Mesendoderm (in vitro differentiated cells): Measurements from ENCODE around the gene RAC2.

Experiments used
- DNase-seq: peaks from one replicate; pipeline ENCODE4 v3.0.0; 2013
- H2AK5ac ChIP-seq: 2 replicates; pipeline ENCODE4 v1.6.1; 2013; ENCODE audit warnings: low read length, inconsistent platforms
- H2BK120ac ChIP-seq: 2 replicates; pipeline ENCODE4 v1.6.1; 2013; ENCODE audit warnings: low read depth, mild to moderate bottlenecking, low read length, moderate library complexity, mixed read lengths
- H2BK15ac ChIP-seq: replicated peaks from 2 replicates; pipeline ENCODE4 v1.6.1; 2013; ENCODE audit warnings: low read depth, mild to moderate bottlenecking, moderate library complexity
- H2BK5ac ChIP-seq: 2 replicates; pipeline ENCODE4 v1.6.1; 2013; ENCODE audit warnings: low read length, inconsistent platforms
- H3K18ac ChIP-seq: 2 replicates; pipeline ENCODE4 v1.6.1; 2013; ENCODE audit warnings: mild to moderate bottlenecking, low read length, mixed read lengths
- H3K23ac ChIP-seq: one replicate; pipeline ENCODE4 v1.6.1; 2013; ENCODE audit warnings: low read length
- H3K27ac ChIP-seq: 2 replicates; pipeline ENCODE4 v1.5.1; 2013; ENCODE audit warnings: low read depth, mild to moderate bottlenecking, inconsistent platforms, low read length, moderate library complexity
- H3K27me3 ChIP-seq: 2 replicates; pipeline ENCODE4 v1.6.1; 2013; ENCODE audit warnings: low read length, control low read depth, mild to moderate bottlenecking, inconsistent platforms; ENCODE audit not compliant: insufficient read depth, poor library complexity
- H3K36me3 ChIP-seq: 2 replicates; pipeline ENCODE4 v1.6.1; 2013; ENCODE audit warnings: low read length, inconsistent platforms; ENCODE audit not compliant: control insufficient read depth, insufficient read depth
- H3K4ac ChIP-seq: one replicate; pipeline ENCODE4 v1.6.1; 2013; ENCODE audit warnings: low read depth, mild to moderate bottlenecking, low read length, moderate library complexity
- H3K4me1 ChIP-seq: 2 replicates; pipeline ENCODE4 v1.6.1; 2013; ENCODE audit warnings: low read depth, low read length, inconsistent platforms; ENCODE audit not compliant: control insufficient read depth
- H3K4me2 ChIP-seq: 2 replicates; pipeline ENCODE4 v1.6.1; 2013; ENCODE audit warnings: low read length
- H3K4me3 ChIP-seq: 2 replicates; pipeline ENCODE4 v1.5.1; 2013; ENCODE audit warnings: mild to moderate bottlenecking, low read length
- H3K56ac ChIP-seq: one replicate; pipeline ENCODE4 v1.6.1; 2013; ENCODE audit warnings: low read length
- H3K79me1 ChIP-seq: 2 replicates; pipeline ENCODE4 v1.6.1; 2013; ENCODE audit warnings: low read length, inconsistent platforms
- H3K79me2 ChIP-seq: 2 replicates; pipeline ENCODE4 v1.6.1; 2013; ENCODE audit warnings: mild to moderate bottlenecking, low read length; ENCODE audit not compliant: control insufficient read depth, insufficient read depth
- H3K9ac ChIP-seq: 2 replicates; pipeline ENCODE4 v1.6.1; 2013; ENCODE audit warnings: low read length, inconsistent platforms
- H4K5ac ChIP-seq: one replicate; pipeline ENCODE4 v1.6.1; 2013; ENCODE audit warnings: low read length
- H4K8ac ChIP-seq: one replicate; pipeline ENCODE4 v1.6.1; 2013; ENCODE audit warnings: low read depth, mild to moderate bottlenecking, control low read depth, low read length, moderate library complexity
- WGBS: extraction: QIAGEN DNeasy Blood & Tissue Kit; methylation state at CpG from one replicate; pipeline ENCODE4 v1.1.7; 2013; ENCODE audit warnings: low lambda C conversion rate, missing lambda C conversion rate; ENCODE audit not compliant: insufficient coverage; ENCODE audit errors: extremely low coverage; 5-methylcytosine and 5-hydroxymethylcytosine counted together

Gene RAC2

DNA sequence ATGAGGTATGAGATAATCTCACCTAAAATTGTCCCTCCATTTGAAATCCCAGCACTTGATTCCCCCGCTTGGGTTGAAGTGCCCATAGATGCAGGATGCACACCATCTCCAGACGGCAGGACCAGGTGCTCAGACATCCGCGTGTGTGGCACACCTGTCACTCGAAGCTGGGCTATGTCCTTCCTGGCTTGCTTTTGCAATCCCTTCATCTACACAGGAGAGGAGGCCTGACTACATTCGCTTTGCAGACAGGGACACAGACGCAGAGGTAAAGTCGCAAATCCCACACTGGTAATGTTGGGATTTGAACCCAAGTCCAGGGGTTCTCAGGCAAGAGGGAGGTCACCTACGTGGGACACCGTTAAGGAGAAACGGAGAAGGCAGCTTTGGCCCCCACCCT is 31.1 kb upstream of the RAC2 start:
- no CpG with 5 or more reads among the region's 11 CpGs for WGBS
- no peak overlapping the region for H2BK5ac ChIP-seq
- no peak overlapping the region for H3K4me3 ChIP-seq
- no peak overlapping the region for H4K5ac ChIP-seq
- no peaks in the 10 kb centered on the region for H3K4me1 ChIP-seq
- no peak overlapping the region for H3K4me2 ChIP-seq
- no peak overlapping the region for H3K4ac ChIP-seq
- H3K27ac ChIP-seq, result no peak overlapping the region
- no peak overlapping the region for H3K9ac ChIP-seq
- no peaks in the 10 kb centered on the region for H3K79me1 ChIP-seq
- H4K8ac ChIP-seq, result no peak overlapping the region
- no peak overlapping the region for H3K56ac ChIP-seq
- H3K18ac ChIP-seq, result no peak overlapping the region
- H2AK5ac ChIP-seq, result no peak overlapping the region
- no peaks in the 10 kb centered on the region for H3K36me3 ChIP-seq
- H2BK120ac ChIP-seq, result no peak overlapping the region
- no peaks in the 10 kb centered on the region for H3K27me3 ChIP-seq
- no peak overlapping the region for H2BK15ac ChIP-seq
- no peaks in the 10 kb centered on the region for H3K79me2 ChIP-seq
- H3K23ac ChIP-seq, result no peak overlapping the region
- DNase-seq, result no peak

DNA sequence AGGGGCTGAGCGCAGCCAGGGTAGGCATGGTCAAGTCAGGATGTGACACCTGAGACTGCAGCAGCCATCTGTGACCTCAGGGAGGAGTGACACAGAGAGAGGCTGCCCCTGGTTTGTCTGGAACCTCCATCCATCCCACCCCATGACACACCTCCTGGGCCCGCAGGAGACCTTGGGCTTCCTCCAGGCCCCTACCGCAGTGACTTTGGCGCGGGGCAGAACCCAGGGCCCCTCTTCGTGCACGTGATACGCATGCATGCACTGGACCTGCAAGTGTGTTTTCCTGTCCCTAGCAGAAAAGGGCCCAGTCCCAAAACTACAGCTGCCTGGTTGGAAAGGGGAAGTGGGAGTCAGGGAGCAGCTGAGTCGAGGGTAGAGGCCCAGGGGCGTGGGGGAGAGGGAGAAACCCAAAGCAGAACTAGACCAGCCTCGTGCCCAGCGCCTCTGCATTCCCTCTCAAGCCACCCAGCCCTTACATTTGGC is 30.4 kb upstream of the RAC2 start:
- Histone ChIP-seq H3K18ac (no peak overlapping the region), H2BK15ac (no peak overlapping the region), H4K5ac (no peak overlapping the region), H3K9ac (no peak overlapping the region), H3K79me1 (no peaks in the 10 kb centered on the region), H3K23ac (no peak overlapping the region), H3K79me2 (no peaks in the 10 kb centered on the region), H3K36me3 (no peaks in the 10 kb centered on the region), H4K8ac (no peak overlapping the region), H3K4ac (no peak overlapping the region), H2AK5ac (no peak overlapping the region), H3K27me3 (no peaks in the 10 kb centered on the region), H2BK5ac (no peak overlapping the region), H3K56ac (no peak overlapping the region), H3K4me3 (no peak overlapping the region), H3K4me1 (no peaks in the 10 kb centered on the region), H2BK120ac (no peak overlapping the region), H3K27ac (no peak overlapping the region), H3K4me2 (no peak overlapping the region)
- DNase-seq, result no peak
- no CpG with 5 or more reads among the region's 12 CpGs for WGBS

DNA sequence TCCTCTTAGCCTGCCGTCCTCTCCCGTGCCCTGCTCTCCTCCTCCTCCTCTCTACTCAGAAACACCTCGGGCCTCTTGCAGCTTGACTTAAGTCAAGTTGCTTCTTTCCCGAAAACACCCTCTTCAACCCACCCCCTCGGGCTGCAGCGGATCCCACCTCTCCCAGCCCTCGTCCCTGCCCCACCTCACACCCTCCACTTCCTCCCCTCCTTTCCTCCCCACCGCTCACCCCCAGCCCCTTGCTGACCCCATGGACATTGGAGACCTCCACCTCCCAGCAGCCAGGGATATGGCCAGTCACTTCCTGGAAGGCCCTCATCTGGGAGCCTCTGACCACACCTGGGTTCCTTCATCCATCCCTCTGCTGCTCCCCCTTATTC is 29.8 kb upstream of the RAC2 start:
- Histone ChIP-seq H3K36me3 (no peaks in the 10 kb centered on the region), H4K8ac (no peak overlapping the region), H3K18ac (no peak overlapping the region), H3K27me3 (no peaks in the 10 kb centered on the region), H3K4me3 (no peak overlapping the region), H2AK5ac (no peak overlapping the region), H3K4ac (no peak overlapping the region), H4K5ac (no peak overlapping the region), H3K4me2 (no peak overlapping the region), H2BK5ac (no peak overlapping the region), H3K4me1 (no peaks in the 10 kb centered on the region), H3K27ac (no peak overlapping the region), H3K9ac (no peak overlapping the region), H2BK120ac (no peak overlapping the region), H3K23ac (no peak overlapping the region), H3K79me2 (no peaks in the 10 kb centered on the region), H2BK15ac (no peak overlapping the region), H3K56ac (no peak overlapping the region), H3K79me1 (no peaks in the 10 kb centered on the region)
- WGBS, result no CpG with 5 or more reads among the region's 8 CpGs
- DNase-seq, result no peak

DNA sequence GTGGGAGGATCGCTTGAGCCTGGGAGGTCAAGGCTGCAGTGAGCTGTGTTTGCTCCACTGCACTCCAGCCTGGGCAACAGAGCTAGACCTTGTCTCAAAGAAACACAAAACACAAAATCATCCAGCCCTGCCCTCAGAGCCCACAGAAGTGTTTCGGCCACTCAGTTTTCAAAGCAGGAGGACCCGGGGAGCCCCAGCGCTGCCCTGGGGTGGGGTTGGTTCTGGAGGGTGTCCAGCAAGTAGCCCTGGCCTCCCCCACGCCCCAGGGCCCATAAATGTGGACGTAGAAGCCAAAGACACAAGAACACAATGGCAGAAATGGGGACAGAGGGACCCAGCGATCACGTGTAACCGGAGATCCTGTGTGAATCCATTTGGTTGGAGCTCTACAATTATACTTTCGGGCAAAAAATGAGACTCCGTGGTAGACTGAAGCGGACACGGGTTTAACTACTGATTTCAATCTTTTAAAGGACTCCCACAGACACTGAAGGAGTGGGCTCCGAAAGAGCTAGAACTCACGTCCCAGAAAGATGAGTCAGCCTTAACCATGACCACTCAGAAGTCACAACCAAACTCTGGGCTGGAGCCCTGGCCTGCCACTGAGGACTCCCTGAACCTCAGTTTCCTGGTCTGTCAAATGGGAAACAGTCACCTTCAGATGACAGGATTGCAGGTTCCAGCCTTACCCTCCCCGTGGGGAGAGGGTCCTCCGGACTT is 29.2 kb upstream of the RAC2 start:
- Histone ChIP-seq H3K4me3 (no peak overlapping the region), H3K4ac (no peak overlapping the region), H3K27ac (no peak overlapping the region), H3K4me2 (no peak overlapping the region), H3K56ac (no peak overlapping the region), H3K18ac (no peak overlapping the region), H4K8ac (no peak overlapping the region), H3K27me3 (no peaks in the 10 kb centered on the region), H2AK5ac (no peak overlapping the region), H4K5ac (no peak overlapping the region), H2BK120ac (no peak overlapping the region), H3K36me3 (no peaks in the 10 kb centered on the region), H3K9ac (no peak overlapping the region), H3K79me2 (no peaks in the 10 kb centered on the region), H3K4me1 (no peaks in the 10 kb centered on the region), H2BK15ac (no peak overlapping the region), H3K79me1 (no peaks in the 10 kb centered on the region), H3K23ac (no peak overlapping the region), H2BK5ac (no peak overlapping the region)
- WGBS, result no CpG with 5 or more reads among the region's 17 CpGs
- DNase-seq, result no peak

DNA sequence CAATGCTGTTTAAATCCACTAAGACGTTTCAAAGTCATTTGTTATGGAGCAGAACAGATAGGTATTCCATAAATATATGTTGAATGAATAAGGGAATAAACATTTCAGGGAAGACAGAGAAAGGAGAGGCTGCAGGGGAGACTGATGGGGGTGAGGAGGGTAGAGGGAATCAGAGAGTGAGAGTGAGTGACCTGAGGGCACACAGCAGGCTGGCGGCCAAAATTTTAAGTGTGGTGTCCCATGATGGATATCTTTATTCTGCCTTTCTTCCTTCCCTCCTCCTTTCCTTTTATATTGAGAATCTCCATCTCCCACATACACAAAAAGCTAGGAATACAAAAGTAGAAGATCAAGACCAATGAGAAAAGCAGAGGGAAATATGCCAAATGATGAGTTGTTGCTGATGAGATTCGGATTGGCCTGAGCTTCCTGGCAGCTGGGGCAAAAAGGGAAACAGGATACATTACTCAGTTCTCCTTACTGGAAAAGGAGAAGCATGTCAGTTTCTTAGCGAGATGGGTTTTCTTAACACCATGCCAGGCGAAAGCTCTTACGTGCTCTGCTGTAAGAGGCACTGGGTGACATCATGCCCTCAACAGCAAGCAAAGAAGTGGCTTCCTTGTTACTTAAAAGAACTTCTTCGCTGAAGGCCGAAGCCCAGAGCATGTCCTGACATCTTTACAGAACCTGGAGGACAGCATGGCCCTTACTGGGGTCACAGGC is 27.0 kb upstream of the RAC2 start:
- H3K56ac ChIP-seq, result no peak overlapping the region
- no peak overlapping the region for H2BK5ac ChIP-seq
- no peak for DNase-seq
- no peak overlapping the region for H3K4me3 ChIP-seq
- no peak overlapping the region for H3K4me2 ChIP-seq
- H3K79me1 ChIP-seq, result no peaks in the 10 kb centered on the region
- no peak overlapping the region for H3K9ac ChIP-seq
- no peak overlapping the region for H2BK120ac ChIP-seq
- no peak overlapping the region for H4K5ac ChIP-seq
- no peaks in the 10 kb centered on the region for H3K36me3 ChIP-seq
- no peak overlapping the region for H3K27ac ChIP-seq
- no peak overlapping the region for H3K4ac ChIP-seq
- no peak overlapping the region for H3K18ac ChIP-seq
- no CpG with 5 or more reads among the region's 8 CpGs for WGBS
- no peaks in the 10 kb centered on the region for H3K4me1 ChIP-seq
- H3K27me3 ChIP-seq, result no peaks in the 10 kb centered on the region
- no peak overlapping the region for H2AK5ac ChIP-seq
- no peak overlapping the region for H4K8ac ChIP-seq
- no peak overlapping the region for H2BK15ac ChIP-seq
- H3K23ac ChIP-seq, result no peak overlapping the region
- H3K79me2 ChIP-seq, result no peaks in the 10 kb centered on the region
